GM12873 (cell line): Measurements from ENCODE around the gene UQCC5.

Experiments
- CTCF ChIP-seq: IDR thresholded peaks from 2 replicates; pipeline ENCODE4 v1.5.1; 2012; ENCODE audit warnings: low read depth, mild to moderate bottlenecking, moderate library complexity, low read length, control low read depth; ENCODE audit not compliant: insufficient read depth; ENCODE audit errors: missing control alignments

Gene UQCC5

GRCh38 chr3:52516509-52517195 lies 19.8 kb upstream of the UQCC5 start:
- no peak for TF ChIP-seq CTCF

- TF ChIP-seq CTCF: no peak
Measured at GRCh38 chr3:52517796-52518722, 18.3 kb upstream of the UQCC5 start.

GRCh38 chr3:52518723-52519444 lies 17.5 kb upstream of the UQCC5 start:
- no peak for TF ChIP-seq CTCF

GRCh38 chr3:52519445-52520140 lies 16.8 kb upstream of the UQCC5 start:
- no peak for TF ChIP-seq CTCF

- no peak for TF ChIP-seq CTCF
Measured at GRCh38 chr3:52520141-52520667, 16.2 kb upstream of the UQCC5 start.

GRCh38 chr3:52520716-52521487 lies 15.5 kb upstream of the UQCC5 start:
- TF ChIP-seq CTCF: no peak
